ENCODE results near the gene SIPA1. TPM values are rescaled to one million over a fixed set of nuclear protein-coding genes. Genes with fewer than 3 reads are reported as not detected.
A peak's percentile ranks its signal among the peaks of the same experiment; 100 is the strongest.

SIPA1 gene
- total RNA-seq, 1 donor from 2014 or later = 128 TPM

DNA sequence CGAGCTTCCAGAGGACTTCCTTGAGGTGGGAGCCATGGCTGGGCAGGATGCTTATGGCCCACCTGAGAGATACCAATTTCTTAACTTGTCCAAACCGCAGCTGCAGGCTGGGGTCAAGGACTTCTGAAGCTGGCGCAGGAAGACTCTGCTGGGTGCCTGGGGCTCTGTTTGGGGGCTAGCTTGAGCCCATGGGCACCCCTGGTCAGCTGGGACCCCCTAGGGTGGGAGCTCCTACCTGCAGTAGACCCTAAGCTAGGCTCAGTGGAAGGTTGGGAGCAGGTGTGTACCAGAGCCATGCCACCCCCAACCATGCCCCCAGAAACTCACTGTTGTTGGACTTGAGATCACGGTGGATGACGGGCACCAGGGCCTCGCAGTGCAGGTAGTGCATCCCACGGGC, 25.2 kb upstream of the SIPA1 start:
- no peak for DNase-seq (ENCODE audit: low spot score)
- H3K27ac Mint-ChIP-seq = peak overlapping the region; percentile 79
- peaks cover 39% of the 10 kb centered on the region for H3K4me1 Mint-ChIP-seq (ENCODE audit: low read depth)
- intact Hi-C loops (cut with micrococcal nuclease) = no loop called here
- H3K4me3 Mint-ChIP-seq (ENCODE audit: low read depth) = peak overlapping the region; percentile 92
- H3K9me3 Mint-ChIP-seq = no peaks in the 10 kb centered on the region
- no peaks in the 10 kb centered on the region for H3K27me3 Mint-ChIP-seq (ENCODE audit: low read depth)
- peaks cover 55% of the 10 kb centered on the region for H3K36me3 Mint-ChIP-seq (ENCODE audit: low read depth)

DNA sequence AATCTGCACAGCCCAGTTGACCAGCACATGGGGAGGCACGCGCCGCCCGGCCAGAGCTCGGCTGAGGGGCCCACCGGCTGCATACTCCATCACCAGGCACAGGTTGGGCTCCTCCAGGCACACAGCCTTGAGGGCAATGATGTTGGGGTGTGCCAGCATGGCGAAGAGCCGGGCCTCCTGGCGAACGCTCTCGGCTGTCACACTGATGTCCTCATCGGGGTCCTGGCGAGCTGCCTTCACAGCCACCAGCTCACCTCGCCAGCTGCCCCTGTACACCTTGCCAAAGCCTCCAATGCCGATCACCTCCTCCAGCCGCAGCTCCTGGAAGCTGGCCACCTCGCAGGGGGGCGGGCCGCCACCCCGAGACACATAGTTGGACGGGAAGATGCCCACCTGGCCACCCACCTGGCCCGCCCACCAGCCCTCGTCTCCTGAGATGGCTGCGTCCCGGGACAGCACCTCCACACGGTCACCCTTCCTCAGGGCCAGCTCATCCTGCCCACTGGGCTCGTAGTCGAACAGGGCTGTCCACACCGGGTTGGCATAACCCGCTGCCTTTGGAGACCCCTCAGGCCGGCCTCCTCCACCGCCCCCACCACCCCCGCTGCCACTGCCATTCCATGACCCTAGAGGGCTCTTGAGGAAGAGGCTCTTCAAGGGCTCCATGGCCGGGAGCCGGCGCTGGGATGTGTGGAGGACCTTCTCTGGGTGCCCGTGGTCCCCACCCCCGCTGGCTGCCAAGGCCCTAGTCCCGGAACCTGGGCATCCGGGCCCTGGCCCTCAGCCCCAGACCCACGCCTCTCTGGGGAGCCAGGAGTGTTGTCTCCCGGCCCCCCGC, 24.6 kb upstream of the SIPA1 start:
- H3K4me1 Mint-ChIP-seq (ENCODE audit: low read depth) = peaks cover 39% of the 10 kb centered on the region
- no peaks in the 10 kb centered on the region for H3K27me3 Mint-ChIP-seq (ENCODE audit: low read depth)
- peak; percentile 21 for DNase-seq (ENCODE audit: low spot score)
- intact Hi-C loops (cut with micrococcal nuclease) = no loop called here
- peaks cover 49% of the 10 kb centered on the region for H3K36me3 Mint-ChIP-seq (ENCODE audit: low read depth)
- no peaks in the 10 kb centered on the region for H3K9me3 Mint-ChIP-seq
- H3K4me3 Mint-ChIP-seq (ENCODE audit: low read depth) = peak overlapping the region; percentile 92
- H3K27ac Mint-ChIP-seq = peak overlapping the region; percentile 63

DNA sequence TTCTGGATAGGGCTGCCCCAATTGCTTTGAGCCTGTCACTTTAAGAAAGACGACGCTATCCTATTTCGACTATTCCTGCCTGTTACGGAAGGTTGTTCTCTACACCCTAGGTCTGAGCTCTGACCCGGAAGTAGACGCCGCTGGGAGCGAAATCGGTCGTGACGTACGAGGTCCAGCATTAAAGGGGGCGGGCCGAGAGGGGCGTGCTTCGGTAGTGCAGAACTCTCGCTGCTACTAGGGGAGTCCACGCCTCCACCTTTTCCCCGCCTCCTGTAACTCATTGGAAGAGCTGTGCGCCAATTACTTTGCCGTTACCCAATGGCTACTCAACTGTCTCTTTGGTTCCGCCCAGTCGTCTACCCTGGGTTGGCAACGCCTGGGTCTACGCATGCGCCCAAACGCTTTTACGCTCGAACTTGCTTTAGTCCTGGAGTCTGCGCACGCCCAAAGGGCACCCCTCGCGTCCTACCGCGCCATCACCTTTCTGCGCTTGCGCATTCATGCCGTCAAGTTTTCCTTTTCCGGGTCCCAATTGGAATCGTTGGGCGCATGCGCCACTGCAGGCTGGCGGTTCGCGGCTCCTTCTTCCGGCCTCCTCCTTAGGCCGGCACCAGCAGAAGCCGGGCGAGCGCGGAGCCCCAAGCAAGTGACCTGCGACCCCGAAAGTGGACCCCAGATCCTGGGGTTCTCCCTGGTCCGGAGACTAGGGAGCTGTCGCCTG, 22.5 kb upstream of the SIPA1 start, which contains the start of gene PCNX3:
Gene PCNX3, plus strand, starts transcription at position 548 of the 721 bp plus-strand sequence. CDS start 536 bp downstream, outside the sequence.
- Mint-ChIP-seq H3K4me3 (ENCODE audit: low read depth) (peak within 1 kb of the TSS; percentile 98), H3K27me3 (ENCODE audit: low read depth) (no peaks in the 10 kb centered on the region), H3K9me3 (no peaks in the 10 kb centered on the region), H3K27ac (peak within 1 kb of the TSS; percentile 94), H3K4me1 (ENCODE audit: low read depth) (peaks cover 27% of the 10 kb centered on the region), H3K36me3 (ENCODE audit: low read depth) (peaks cover 46% of the 10 kb centered on the region)
- intact Hi-C loops (cut with micrococcal nuclease) = loop anchor here (1.0 to 2.0 kb wide), 7 partner anchors 27 to 653 kb away; partner anchors contain the start of genes RAB1B, RELA and ZNRD2
- peak; percentile 100 for DNase-seq (ENCODE audit: low spot score)

DNA sequence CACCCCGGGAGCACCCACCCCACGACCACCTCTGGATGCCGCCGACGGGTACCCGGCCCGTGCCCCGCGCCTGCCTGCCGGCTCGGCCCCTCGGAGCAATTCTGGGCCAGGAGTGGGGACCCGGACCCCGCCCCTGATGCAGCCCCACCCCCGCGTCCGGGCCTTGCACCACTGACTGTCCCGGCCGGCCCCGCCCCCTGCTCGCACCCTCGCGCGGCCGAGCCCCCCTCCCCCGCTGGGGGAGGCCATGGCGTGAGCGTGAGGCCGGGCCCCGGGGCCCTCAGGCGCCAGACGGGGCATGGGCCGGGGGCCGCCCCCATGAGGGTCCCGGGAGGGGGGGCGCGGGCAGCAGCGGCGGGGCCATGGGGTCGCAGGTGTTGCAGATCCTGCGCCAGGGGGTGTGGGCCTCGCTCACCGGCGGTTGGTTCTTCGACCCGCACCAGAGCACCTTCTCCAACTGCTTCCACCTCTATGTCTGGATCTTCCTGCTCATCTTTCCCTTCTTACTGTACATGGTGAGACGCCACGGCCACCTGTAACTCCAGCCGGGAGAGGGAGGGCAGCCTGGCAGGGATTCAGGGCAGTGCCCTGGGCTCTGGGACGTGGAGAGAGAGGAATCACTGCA, 21.8 kb upstream of the SIPA1 start:
- DNase-seq (ENCODE audit: low spot score) = no peak
- H3K4me1 Mint-ChIP-seq (ENCODE audit: low read depth) = peaks cover 21% of the 10 kb centered on the region
- peak overlapping the region; percentile 94 for H3K27ac Mint-ChIP-seq
- H3K9me3 Mint-ChIP-seq = no peaks in the 10 kb centered on the region
- H3K27me3 Mint-ChIP-seq (ENCODE audit: low read depth) = no peaks in the 10 kb centered on the region
- intact Hi-C loops (cut with micrococcal nuclease) = loop anchor here (1.0 to 2.0 kb wide), 7 partner anchors 27 to 652 kb away; partner anchors contain the start of genes RAB1B, RELA and ZNRD2
- peak overlapping the region; percentile 98 for H3K4me3 Mint-ChIP-seq (ENCODE audit: low read depth)
- peaks cover 42% of the 10 kb centered on the region for H3K36me3 Mint-ChIP-seq (ENCODE audit: low read depth)

DNA sequence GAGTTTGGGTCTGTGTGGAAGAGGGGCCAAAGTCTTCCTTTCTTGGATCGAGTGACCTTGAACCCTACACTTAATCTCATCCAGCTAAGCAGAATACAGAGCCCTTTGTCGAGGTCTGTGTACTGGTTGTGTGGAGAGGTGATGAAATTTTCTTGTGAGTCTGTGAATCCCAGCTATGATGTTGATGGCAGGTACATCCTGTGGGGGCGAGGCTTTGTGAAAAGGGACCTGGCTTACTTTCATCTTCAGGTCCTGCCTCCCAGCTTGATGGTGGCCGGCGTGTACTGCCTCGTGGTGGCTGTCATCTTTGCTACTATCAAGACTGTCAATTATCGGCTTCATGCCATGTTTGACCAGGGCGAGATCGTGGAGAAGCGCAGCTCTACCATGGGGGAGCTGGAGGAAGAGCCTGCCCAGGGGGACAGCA, 21.3 kb upstream of the SIPA1 start:
- Mint-ChIP-seq H3K36me3 (ENCODE audit: low read depth) (peaks cover 41% of the 10 kb centered on the region), H3K4me3 (ENCODE audit: low read depth) (peak overlapping the region; percentile 98), H3K4me1 (ENCODE audit: low read depth) (peaks cover 20% of the 10 kb centered on the region), H3K27me3 (ENCODE audit: low read depth) (no peaks in the 10 kb centered on the region), H3K9me3 (no peaks in the 10 kb centered on the region), H3K27ac (peak overlapping the region; percentile 90)
- peak; percentile 31 for DNase-seq (ENCODE audit: low spot score)
- intact Hi-C loops (cut with micrococcal nuclease) = no loop called here

DNA sequence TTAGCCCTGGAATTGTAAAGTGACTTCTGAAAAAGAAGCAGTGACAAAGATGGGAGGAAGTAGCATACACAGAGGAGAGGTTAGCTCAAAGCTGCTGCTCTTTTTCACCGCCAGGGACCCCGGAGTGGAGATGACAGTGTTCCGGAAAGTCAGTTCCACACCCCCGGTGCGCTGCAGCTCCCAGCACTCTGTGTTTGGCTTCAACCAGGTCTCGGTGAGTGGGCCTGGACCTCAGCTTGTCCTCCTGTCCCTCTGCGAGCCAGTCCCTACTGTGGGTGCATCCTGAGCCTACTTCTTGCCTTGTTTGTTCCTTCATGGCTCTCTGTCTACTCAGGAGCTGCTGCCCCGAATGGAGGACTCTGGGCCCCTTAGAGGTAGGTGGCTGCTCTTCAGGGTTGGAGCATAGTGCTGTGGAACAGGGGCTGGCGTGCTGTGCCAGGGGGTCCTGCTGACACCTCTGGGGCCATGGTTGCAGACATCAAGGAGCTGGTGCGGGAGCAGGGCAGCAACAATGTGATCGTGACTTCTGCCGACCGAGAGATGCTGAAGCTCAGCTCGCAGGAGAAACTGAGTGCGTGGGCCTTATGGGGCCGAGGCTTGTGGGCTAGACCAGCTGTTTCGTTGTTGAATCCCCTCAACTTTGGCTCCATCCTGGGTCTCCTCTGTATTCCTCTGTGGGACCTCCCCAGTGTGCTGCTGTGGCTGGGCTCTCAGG, 20.6 kb upstream of the SIPA1 start:
- DNase-seq (ENCODE audit: low spot score) = no peak
- peak overlapping the region; percentile 90 for H3K27ac Mint-ChIP-seq
- no peaks in the 10 kb centered on the region for H3K27me3 Mint-ChIP-seq (ENCODE audit: low read depth)
- peaks cover 16% of the 10 kb centered on the region for H3K4me1 Mint-ChIP-seq (ENCODE audit: low read depth)
- intact Hi-C loops (cut with micrococcal nuclease) = no loop called here
- no peaks in the 10 kb centered on the region for H3K9me3 Mint-ChIP-seq
- H3K36me3 Mint-ChIP-seq (ENCODE audit: low read depth) = peaks cover 39% of the 10 kb centered on the region
- peak overlapping the region; percentile 98 for H3K4me3 Mint-ChIP-seq (ENCODE audit: low read depth)

DNA sequence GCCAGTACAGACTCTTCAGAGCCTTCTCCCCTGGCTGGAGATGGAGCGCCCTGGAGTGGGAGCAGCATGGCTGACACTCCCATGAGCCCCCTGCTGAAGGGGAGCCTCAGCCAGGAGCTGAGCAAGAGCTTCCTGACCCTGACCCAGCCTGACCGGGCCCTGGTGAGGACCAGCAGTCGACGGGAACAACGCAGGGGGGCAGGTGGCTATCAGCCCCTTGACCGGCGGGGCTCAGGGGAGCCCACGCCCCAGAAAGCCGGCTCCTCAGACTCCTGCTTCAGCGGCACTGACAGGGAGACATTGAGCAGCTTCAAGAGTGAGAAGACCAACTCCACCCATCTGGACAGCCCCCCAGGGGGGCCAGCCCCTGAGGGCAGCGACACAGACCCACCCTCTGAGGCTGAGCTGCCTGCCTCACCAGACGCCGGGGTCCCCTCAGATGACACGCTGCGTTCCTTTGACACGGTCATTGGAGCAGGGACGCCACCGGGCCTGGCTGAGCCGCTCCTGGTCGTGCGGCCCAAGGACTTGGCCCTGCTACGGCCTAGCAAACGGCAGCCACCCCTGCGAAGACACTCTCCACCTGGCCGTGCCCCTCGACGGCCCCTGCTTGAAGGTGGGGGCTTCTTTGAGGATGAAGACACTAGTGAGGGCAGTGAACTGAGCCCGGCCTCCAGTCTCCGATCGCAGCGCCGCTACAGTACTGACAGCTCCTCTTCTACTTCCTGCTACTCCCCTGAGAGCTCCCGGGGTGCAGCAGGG, 19.7 kb upstream of the SIPA1 start:
- Mint-ChIP-seq H3K36me3 (ENCODE audit: low read depth) (peaks cover 44% of the 10 kb centered on the region), H3K4me3 (ENCODE audit: low read depth) (peak overlapping the region; percentile 98)
- intact Hi-C loops (cut with micrococcal nuclease) = no loop called here

DNA sequence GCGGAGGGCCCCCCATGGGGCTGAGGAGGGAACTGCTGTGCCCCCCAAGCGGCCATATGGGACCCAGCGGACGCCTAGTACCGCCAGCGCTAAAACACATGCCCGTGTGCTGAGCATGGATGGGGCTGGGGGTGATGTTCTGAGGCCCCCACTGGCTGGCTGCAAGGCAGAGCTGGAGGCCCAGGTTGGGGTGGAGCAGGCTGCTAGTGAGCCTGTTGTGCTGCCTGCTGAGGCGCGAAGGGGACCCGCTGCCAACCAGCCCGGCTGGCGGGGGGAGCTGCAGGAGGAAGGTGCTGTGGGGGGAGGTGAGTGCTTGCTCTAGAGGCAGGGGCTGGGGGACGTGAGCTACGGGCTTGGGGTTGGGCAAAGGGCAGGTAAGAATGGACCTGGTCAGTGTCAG, 19.1 kb upstream of the SIPA1 start:
- H3K36me3 Mint-ChIP-seq (ENCODE audit: low read depth) = peaks cover 46% of the 10 kb centered on the region
- intact Hi-C loops (cut with micrococcal nuclease) = no loop called here
- H3K9me3 Mint-ChIP-seq = no peaks in the 10 kb centered on the region
- no peak overlapping the region for H3K4me3 Mint-ChIP-seq (ENCODE audit: low read depth)
- peaks cover 12% of the 10 kb centered on the region for H3K4me1 Mint-ChIP-seq (ENCODE audit: low read depth)
- DNase-seq (ENCODE audit: low spot score) = no peak
- H3K27me3 Mint-ChIP-seq (ENCODE audit: low read depth) = no peaks in the 10 kb centered on the region
- no peak overlapping the region for H3K27ac Mint-ChIP-seq

More for the DNA sequence above, 19.7 kb upstream of the SIPA1 start:
- no peaks in the 10 kb centered on the region for H3K27me3 Mint-ChIP-seq (ENCODE audit: low read depth)
- DNase-seq (ENCODE audit: low spot score) = no peak
- peaks cover 13% of the 10 kb centered on the region for H3K4me1 Mint-ChIP-seq (ENCODE audit: low read depth)
- H3K27ac Mint-ChIP-seq = no peak overlapping the region
- H3K9me3 Mint-ChIP-seq = no peaks in the 10 kb centered on the region

DNA sequence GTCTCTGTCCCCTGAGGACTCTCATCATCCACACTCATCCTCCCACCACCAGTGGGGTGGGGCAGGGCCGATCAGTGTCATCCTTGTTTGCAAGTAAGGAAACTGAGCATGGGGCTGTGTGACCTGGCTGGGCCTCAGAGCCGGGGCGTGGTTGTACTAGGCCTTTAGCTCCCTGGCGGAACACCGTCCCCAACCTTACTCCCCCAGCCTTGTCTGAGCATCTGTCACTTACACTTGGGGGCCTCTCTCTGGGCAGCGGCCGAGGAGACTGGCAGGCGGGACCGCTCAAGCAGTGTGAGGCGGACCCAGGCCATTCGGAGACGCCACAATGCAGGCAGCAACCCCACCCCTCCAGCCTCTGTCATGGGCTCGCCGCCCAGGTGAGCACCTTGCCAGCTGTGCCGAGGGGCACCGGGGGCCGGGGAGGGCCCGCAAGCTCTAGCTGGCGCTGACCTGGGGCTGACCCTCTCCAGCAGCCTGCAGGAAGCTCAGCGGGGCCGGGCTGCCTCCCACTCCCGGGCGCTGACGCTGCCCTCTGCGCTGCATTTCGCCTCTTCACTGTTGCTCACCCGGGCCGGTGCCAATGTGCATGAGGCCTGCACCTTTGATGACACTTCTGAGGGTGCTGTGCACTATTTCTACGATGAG, 18.5 kb upstream of the SIPA1 start:
- intact Hi-C loops (cut with micrococcal nuclease) = no loop called here

DNA sequence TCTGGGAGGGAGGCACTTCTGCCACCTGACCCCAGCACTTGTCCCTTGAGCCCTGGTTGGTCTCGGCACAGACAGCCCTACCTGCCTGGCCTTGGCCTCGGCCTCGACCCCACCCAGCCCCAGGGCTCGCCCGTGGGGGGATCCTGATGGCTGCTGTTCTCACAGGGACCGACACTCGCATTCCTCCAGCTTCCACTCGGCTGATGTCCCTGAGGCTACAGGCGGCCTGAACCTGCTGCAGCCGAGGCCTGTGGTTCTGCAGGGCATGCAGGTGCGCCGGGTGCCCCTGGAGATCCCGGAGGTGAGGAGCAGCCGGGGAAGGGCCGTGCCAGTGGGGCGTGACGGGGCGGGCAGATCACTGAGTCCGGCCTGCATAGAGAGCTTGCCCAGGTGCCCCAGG, 17.2 kb upstream of the SIPA1 start:
- DNase-seq (ENCODE audit: low spot score) = no peak
- H3K27ac Mint-ChIP-seq = no peak overlapping the region
- H3K36me3 Mint-ChIP-seq (ENCODE audit: low read depth) = peaks cover 51% of the 10 kb centered on the region
- intact Hi-C loops (cut with micrococcal nuclease) = no loop called here
- H3K27me3 Mint-ChIP-seq (ENCODE audit: low read depth) = no peaks in the 10 kb centered on the region
- H3K4me3 Mint-ChIP-seq (ENCODE audit: low read depth) = no peak overlapping the region
- H3K9me3 Mint-ChIP-seq = no peaks in the 10 kb centered on the region
- peaks cover 12% of the 10 kb centered on the region for H3K4me1 Mint-ChIP-seq (ENCODE audit: low read depth)

More for the DNA sequence above, 18.5 kb upstream of the SIPA1 start:
- H3K27ac Mint-ChIP-seq = no peak overlapping the region
- peaks cover 47% of the 10 kb centered on the region for H3K36me3 Mint-ChIP-seq (ENCODE audit: low read depth)
- DNase-seq (ENCODE audit: low spot score) = no peak
- no peak overlapping the region for H3K4me3 Mint-ChIP-seq (ENCODE audit: low read depth)
- H3K27me3 Mint-ChIP-seq (ENCODE audit: low read depth) = no peaks in the 10 kb centered on the region
- peaks cover 12% of the 10 kb centered on the region for H3K4me1 Mint-ChIP-seq (ENCODE audit: low read depth)
- H3K9me3 Mint-ChIP-seq = no peaks in the 10 kb centered on the region

DNA sequence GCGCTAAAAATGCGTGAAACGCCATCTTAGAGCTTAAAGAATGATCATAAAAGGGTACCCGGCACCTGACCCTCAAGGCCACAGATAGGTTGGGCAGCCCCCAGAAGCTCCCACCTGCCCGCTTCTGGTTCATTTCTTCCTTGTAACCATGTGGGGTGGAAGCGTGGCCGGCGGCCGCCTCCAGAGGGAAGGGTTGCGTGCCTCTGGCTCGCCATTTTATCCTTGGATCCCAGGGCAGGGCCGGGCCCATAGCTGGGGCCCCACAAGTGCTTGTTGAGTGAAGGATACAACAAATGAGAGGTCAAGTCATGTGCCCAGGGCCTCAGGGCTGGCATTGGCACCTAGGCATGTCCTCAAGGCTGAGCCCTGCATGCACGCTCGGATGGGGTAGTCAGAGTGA, 16.4 kb upstream of the SIPA1 start:
- Mint-ChIP-seq H3K4me3 (ENCODE audit: low read depth) (no peak overlapping the region), H3K4me1 (ENCODE audit: low read depth) (peaks cover 11% of the 10 kb centered on the region), H3K27ac (no peak overlapping the region), H3K9me3 (no peaks in the 10 kb centered on the region), H3K36me3 (ENCODE audit: low read depth) (peaks cover 56% of the 10 kb centered on the region), H3K27me3 (ENCODE audit: low read depth) (no peaks in the 10 kb centered on the region)
- intact Hi-C loops (cut with micrococcal nuclease) = no loop called here
- no peak for DNase-seq (ENCODE audit: low spot score)
